K562 (cell line): ENCODE data around the gene MKRN1. TPM values are rescaled to one million over a fixed set of nuclear protein-coding genes. Genes with fewer than 3 reads are reported as not detected.

ENCODE experiments used
- AFF1 ChIP-seq, 2 experiments: fragments of 450-650 bp; IDR thresholded peaks; 2 replicates each; pipeline ENCODE4 v1.6.1; 2018; ENCODE audit warnings: mild to moderate bottlenecking in 2 of 2, low read depth in 1 of 2; ENCODE audit not compliant: partially characterized antibody in 2 of 2
- DEAF1 ChIP-seq: fragments of 450-650 bp; formaldehyde crosslinking; IDR thresholded peaks from 2 replicates; pipeline ENCODE4 v1.4.0; 2020; ENCODE audit warnings: mild to moderate bottlenecking, moderate library complexity
- FIP1L1 ChIP-seq: fragments of 200-400 bp; formaldehyde crosslinking; IDR thresholded peaks from 2 replicates; pipeline ENCODE4 v1.6.1; 2018; ENCODE audit warnings: mild to moderate bottlenecking, low read depth, low read length; ENCODE audit not compliant: poor library complexity, severe bottlenecking
- GATA2 ChIP-seq: sonication (generic); formaldehyde crosslinking; IDR thresholded peaks from 2 replicates; pipeline ENCODE4 v1.4.0; 2020; ENCODE audit warnings: mild to moderate bottlenecking, missing genetic modification reagents
- GTF2A2 ChIP-seq: IDR thresholded peaks from 2 replicates; pipeline ENCODE4 v1.6.1; 2016; ENCODE audit warnings: mild to moderate bottlenecking, missing genetic modification characterization, missing compliant biosample characterization
- GTF2E2 ChIP-seq: fragments of 200-800 bp; sonication (Bioruptor generic); IDR thresholded peaks from 2 replicates; pipeline ENCODE4 v1.6.1; 2016; ENCODE audit warnings: missing genetic modification characterization, missing compliant biosample characterization
- HLTF ChIP-seq: fragments of 450-650 bp; IDR thresholded peaks from 2 replicates; pipeline ENCODE4 v1.6.1; 2016
- POLR2AphosphoS2 ChIP-seq: IDR thresholded peaks from 2 replicates; pipeline ENCODE4 v1.6.1; 2012; ENCODE audit warnings: low read length, improper control_type of control experiment
- RHOXF2B ChIP-seq: fragments of 250-450 bp; sonication (Bioruptor Pico); conservative IDR thresholded peaks from 2 replicates; pipeline ENCODE4 v1.5.1; 2021
- TAL1 ChIP-seq: fragments of 450-650 bp; IDR thresholded peaks from 2 replicates; pipeline ENCODE4 v1.6.1; 2016; ENCODE audit warnings: mild to moderate bottlenecking
- TCF3 ChIP-seq: sonication (generic); formaldehyde crosslinking; IDR thresholded peaks from 2 replicates; pipeline ENCODE4 v1.4.0; 2020; ENCODE audit warnings: mild to moderate bottlenecking, missing genetic modification reagents
- TSC22D4 ChIP-seq: fragments of 450-650 bp; IDR thresholded peaks from 2 replicates; pipeline ENCODE4 v1.6.1; 2016; ENCODE audit warnings: missing genetic modification characterization, missing biosample characterization, control low read depth
- U2AF1 ChIP-seq: fragments of 200-400 bp; formaldehyde crosslinking; optimal IDR thresholded peaks from 2 replicates; pipeline ENCODE3; 2017; ENCODE audit warnings: mild to moderate bottlenecking, low read depth, low read length, moderate library complexity
- ZNF277 ChIP-seq: fragments of 250-450 bp; sonication (Bioruptor Pico); IDR thresholded peaks from 2 replicates; pipeline ENCODE4 v1.8.0; 2022; ENCODE audit warnings: inconsistent platforms, mild to moderate bottlenecking, moderate library complexity, borderline replicate concordance
- ZNF445 ChIP-seq: fragments of 250-450 bp; sonication (Bioruptor Pico); IDR thresholded peaks from 2 replicates; pipeline ENCODE4 v1.4.0; 2020; ENCODE audit warnings: low read depth, mild to moderate bottlenecking, moderate library complexity
- ZNF785 ChIP-seq: fragments of 250-450 bp; sonication (Bioruptor Pico); IDR thresholded peaks from 2 replicates; pipeline ENCODE4 v1.4.0; 2020; ENCODE audit warnings: mild to moderate bottlenecking
- polyA plus RNA-seq, 8 experiments: library from polyadenylated mRNA; depleted of rRNA in 4 of 8; stranded (reverse) in 5 of 8; unstranded in 3 of 8; fragments of >200 nt; fragmentation: Nextera tagmentation in 2 of 8; fragmentation: Illumina TruSeq in 1 of 8; extraction: Ambion mirVana in 2 of 8; extraction: Trizol in 1 of 8; gene quantifications; 2 replicates each; pipeline versions ENCODE4 v1.2.1 to v1.2.3, GENCODE V29; 2011 to 2014; ENCODE audit warnings: inconsistent platforms in 1 of 8, missing spikeins in 1 of 8
- total RNA-seq, 7 experiments: library from RNA; depleted of rRNA in 6 of 7; stranded (reverse); fragments of >200 nt in 6 of 7; fragmentation: Illumina TruSeq in 2 of 7; extraction: Trizol in 2 of 7; gene quantifications; 2 replicates each; pipeline versions ENCODE4 v1.2.1 to v1.2.3, GENCODE V29; 2011 to 2021; ENCODE audit warnings: low replicate concordance in 1 of 7
- TF ChIP-seq, protein P1 (sequence below): sonication (generic); formaldehyde crosslinking; IDR thresholded peaks from 2 replicates; pipeline ENCODE4 v1.8.0; 2022; ENCODE audit warnings: mild to moderate bottlenecking, missing genetic modification reagents
- TF ChIP-seq, protein P2 (sequence below): fragments of 250-450 bp; sonication (Bioruptor Pico); IDR thresholded peaks from 2 replicates; pipeline ENCODE4 v1.6.1; 2021; ENCODE audit warnings: mild to moderate bottlenecking

MKRN1 gene
- total and polyA plus RNA-seq, 9 of the 15 experiments (the other 6 are each of a cell fraction or from before 2014, with no cell fraction given): 30.5 to 90.3 (median 76.0) TPM

DNA sequence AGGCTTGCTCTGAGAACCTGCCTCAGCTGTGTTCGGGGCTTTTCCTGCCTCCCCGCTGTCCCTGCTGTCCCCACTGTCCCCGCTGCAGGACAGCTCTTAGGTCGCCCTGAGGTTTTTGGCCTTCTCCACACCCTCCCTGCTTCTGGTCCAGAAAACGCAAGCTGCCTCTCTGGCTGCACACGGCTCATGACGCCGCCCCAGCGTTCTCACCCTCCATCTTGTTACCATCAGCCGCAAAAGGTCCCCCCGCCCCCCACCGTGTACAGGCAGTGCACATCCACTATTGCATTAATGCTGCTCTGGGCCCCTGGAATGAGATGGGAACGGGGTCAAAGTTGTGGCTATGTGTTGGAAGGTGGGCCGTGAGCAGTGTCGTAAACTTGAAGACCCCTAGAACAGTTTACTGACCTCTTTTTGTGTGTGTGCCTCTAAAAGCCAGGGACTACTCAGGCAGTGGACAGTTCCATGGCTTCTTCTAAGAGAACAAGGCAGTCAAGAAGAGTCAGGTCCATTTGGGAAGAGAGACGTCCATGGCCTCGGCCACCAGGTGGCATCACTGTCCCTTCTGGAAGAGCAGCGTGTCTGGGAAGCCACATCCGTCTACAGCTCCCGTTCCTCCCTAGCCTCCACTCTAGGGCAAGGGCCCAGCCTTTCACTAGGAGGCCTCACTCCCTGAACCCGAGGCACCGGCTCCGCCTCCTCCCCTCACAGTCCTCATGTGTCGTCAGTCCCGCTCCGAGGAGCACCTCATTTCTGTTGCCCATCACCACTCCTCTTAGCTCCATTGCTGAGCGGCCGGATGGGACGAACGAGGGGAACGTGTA lies 38.5 kb upstream of the MKRN1 start (continued):
- TF ChIP-seq ZNF277 (CRISPR knock-in tag) (no peak), GATA2 (CRISPR knock-in tag) (no peak), AFF1 (IDR thresholded peaks at IDR 0.05; ENCODE audit: low read depth in 1 of 2, partially characterized antibody in 2 of 2) (peak in 1 of 2 experiments; percentile 72), U2AF1 (no peak), TAL1 (no peak), GTF2A2 (no peak), TCF3 (CRISPR knock-in tag) (no peak), FIP1L1 (no peak), GTF2E2 (tag) (no peak), DEAF1 (CRISPR knock-in tag) (peak; percentile 94), ZNF445 (CRISPR knock-in tag) (no peak), HLTF (peak; percentile 32; the same call in 1 of the 2 replicates), ZNF785 (no peak), RHOXF2B (CRISPR knock-in tag) (no peak), TSC22D4 (no peak), POLR2AphosphoS2 (no peak)
- TF ChIP-seq, protein P1, sequence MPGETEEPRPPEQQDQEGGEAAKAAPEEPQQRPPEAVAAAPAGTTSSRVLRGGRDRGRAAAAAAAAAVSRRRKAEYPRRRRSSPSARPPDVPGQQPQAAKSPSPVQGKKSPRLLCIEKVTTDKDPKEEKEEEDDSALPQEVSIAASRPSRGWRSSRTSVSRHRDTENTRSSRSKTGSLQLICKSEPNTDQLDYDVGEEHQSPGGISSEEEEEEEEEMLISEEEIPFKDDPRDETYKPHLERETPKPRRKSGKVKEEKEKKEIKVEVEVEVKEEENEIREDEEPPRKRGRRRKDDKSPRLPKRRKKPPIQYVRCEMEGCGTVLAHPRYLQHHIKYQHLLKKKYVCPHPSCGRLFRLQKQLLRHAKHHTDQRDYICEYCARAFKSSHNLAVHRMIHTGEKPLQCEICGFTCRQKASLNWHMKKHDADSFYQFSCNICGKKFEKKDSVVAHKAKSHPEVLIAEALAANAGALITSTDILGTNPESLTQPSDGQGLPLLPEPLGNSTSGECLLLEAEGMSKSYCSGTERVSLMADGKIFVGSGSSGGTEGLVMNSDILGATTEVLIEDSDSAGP: no peak
- TF ChIP-seq, protein P2, sequence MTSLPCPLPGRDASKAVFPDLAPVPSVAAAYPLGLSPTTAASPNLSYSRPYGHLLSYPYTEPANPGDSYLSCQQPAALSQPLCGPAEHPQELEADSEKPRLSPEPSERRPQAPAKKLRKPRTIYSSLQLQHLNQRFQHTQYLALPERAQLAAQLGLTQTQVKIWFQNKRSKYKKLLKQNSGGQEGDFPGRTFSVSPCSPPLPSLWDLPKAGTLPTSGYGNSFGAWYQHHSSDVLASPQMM (CRISPR knock-in tag): no peak
